H1 (cell line): Measurements from ENCODE around the gene ANKRD27. TPM values are rescaled to one million over a fixed set of nuclear protein-coding genes. Genes with fewer than 3 reads are reported as not detected.

Experiments
- CTCF ChIA-PET: fragments of 300-600 bp; sonication (Branson Sonifier 250); formaldehyde crosslinking; loops from one replicate; lab custom pipeline; 2021; ENCODE audit not compliant: partially characterized antibody; lab: Charles Lee
- POLR2A ChIA-PET: fragments of 300-600 bp; sonication (Branson Sonifier 250); formaldehyde crosslinking; loops from one replicate; lab custom pipeline; 2021; ENCODE audit warnings: inconsistent platforms; ENCODE audit not compliant: partially characterized antibody; lab: Charles Lee
- DNase-seq, 2 experiments: peaks; one replicate each; pipeline versions ENCODE4 v3.0.0 to v3.0.0-alpha.2; 2010 to 2022; ENCODE audit warnings: low spot score in 2 of 2, low read depth in 1 of 2, mixed read lengths in 1 of 2
- FAIRE-seq: peaks from 2 replicates; lab custom pipeline; 2011; peaks lifted over from hg19 to GRCh38; lab: Jason Lieb, UNC
- H2AFZ ChIP-seq: 2 replicates; pipeline ENCODE4 v1.8.1; 2012; ENCODE audit warnings: low read length, inconsistent platforms
- H2AK5ac ChIP-seq: 2 replicates; pipeline ENCODE4 v1.6.1; 2013; ENCODE audit warnings: low read depth, low read length
- H2BK120ac ChIP-seq: replicated peaks from 2 replicates; pipeline ENCODE3; 2013; ENCODE audit warnings: low read depth, low read length, inconsistent platforms
- H2BK12ac ChIP-seq: 2 replicates; pipeline ENCODE4 v1.6.1; 2013; ENCODE audit warnings: low read depth, low read length
- H2BK15ac ChIP-seq: 2 replicates; pipeline ENCODE4 v1.6.1; 2013; ENCODE audit warnings: low read length
- H2BK20ac ChIP-seq: 2 replicates; pipeline ENCODE4 v1.6.1; 2013; ENCODE audit warnings: low read length
- H2BK5ac ChIP-seq: 2 replicates; pipeline ENCODE4 v1.6.1; 2013; ENCODE audit warnings: low read depth, low read length
- H3K14ac ChIP-seq: 2 replicates; pipeline ENCODE4 v1.6.1; 2013; ENCODE audit warnings: inconsistent platforms; ENCODE audit not compliant: insufficient read length
- H3K18ac ChIP-seq: 2 replicates; pipeline ENCODE4 v1.6.1; 2013; ENCODE audit warnings: low read length; ENCODE audit errors: extremely low read depth
- H3K23ac ChIP-seq: 2 replicates; pipeline ENCODE4 v1.6.1; 2013; ENCODE audit warnings: inconsistent platforms; ENCODE audit not compliant: insufficient read length
- H3K23me2 ChIP-seq: 2 replicates; pipeline ENCODE4 v1.6.1; 2013; ENCODE audit warnings: low read depth, low read length
- H3K27ac ChIP-seq: 2 replicates; pipeline ENCODE4 v1.6.1; 2011; ENCODE audit warnings: low read depth, low read length, inconsistent platforms
- H3K27me3 ChIP-seq, 4 experiments: replicated peaks in 1 of 4; 1 replicate in 1 of 4; 2 replicates in 3 of 4; pipeline versions ENCODE4 v1.6.1 to v1.8.1; 2011 to 2013; ENCODE audit warnings: low read length in 3 of 4, mild to moderate bottlenecking in 3 of 4, inconsistent platforms in 2 of 4, mixed read lengths in 2 of 4, moderate library complexity in 1 of 4; ENCODE audit not compliant: control insufficient read depth in 3 of 4, insufficient read depth in 3 of 4; ENCODE audit errors: extremely low read depth in 1 of 4
- H3K36me3 ChIP-seq, 4 experiments: 2 replicates each; pipeline versions ENCODE4 v1.6.1 to v1.8.1; 2011 to 2013; ENCODE audit warnings: mild to moderate bottlenecking in 4 of 4, low read length in 3 of 4, moderate library complexity in 2 of 4, control low read depth in 1 of 4, inconsistent platforms in 1 of 4; ENCODE audit not compliant: insufficient read depth in 4 of 4, control insufficient read depth in 2 of 4
- H3K4ac ChIP-seq: replicated peaks from 2 replicates; pipeline ENCODE3; 2013; ENCODE audit warnings: low read length, low read depth, mixed read lengths, inconsistent platforms; ENCODE audit not compliant: insufficient read length
- H3K4me1 ChIP-seq, 4 experiments: replicated peaks in 1 of 4; 1 replicate in 1 of 4; 2 replicates in 3 of 4; pipeline versions ENCODE4 v1.6.1 to v1.8.1; 2011 to 2013; ENCODE audit warnings: low read length in 3 of 4, inconsistent platforms in 2 of 4, mixed read lengths in 1 of 4; ENCODE audit not compliant: insufficient read depth in 4 of 4, control insufficient read depth in 3 of 4
- H3K4me2 ChIP-seq, 2 experiments: 2 replicates each; pipeline versions ENCODE4 v1.6.1 to v1.8.1; 2011 to 2013; ENCODE audit warnings: low read depth in 2 of 2, low read length in 2 of 2, control low read depth in 1 of 2, inconsistent platforms in 1 of 2, mild to moderate bottlenecking in 1 of 2; ENCODE audit not compliant: insufficient read depth in 1 of 2
- H3K4me3 ChIP-seq, 4 experiments: fragments of 200-600, 300-600 bp in 1 of 4; sonication (generic), shearing (Covaris generic), sonication (Bioruptor Twin) in 1 of 4; 2 replicates each; pipeline versions ENCODE4 v1.5.1 to v1.8.1; 2011 to 2016; ENCODE audit warnings: low read length in 4 of 4, low read depth in 3 of 4, control low read depth in 2 of 4, inconsistent platforms in 2 of 4, mild to moderate bottlenecking in 2 of 4, mixed read lengths in 1 of 4, moderate library complexity in 1 of 4; ENCODE audit not compliant: insufficient read depth in 2 of 4; ENCODE audit errors: extremely low read depth in 1 of 4
- H3K56ac ChIP-seq: replicated peaks from 2 replicates; pipeline ENCODE3; 2013; ENCODE audit warnings: low read depth, mild to moderate bottlenecking, mixed read lengths, low read length, inconsistent platforms; ENCODE audit not compliant: insufficient read length
- H3K79me1 ChIP-seq: 2 replicates; pipeline ENCODE4 v1.6.1; 2013; ENCODE audit warnings: low read depth, low read length, control low read depth
- H3K79me2 ChIP-seq, 2 experiments: 2 replicates each; pipeline versions ENCODE4 v1.6.1 to v1.8.1; 2012 to 2013; ENCODE audit warnings: low read length in 2 of 2, mild to moderate bottlenecking in 2 of 2, inconsistent platforms in 1 of 2; ENCODE audit not compliant: insufficient read depth in 2 of 2, control insufficient read depth in 1 of 2
- H3K9ac ChIP-seq, 4 experiments: replicated peaks in 1 of 4; 1 replicate in 1 of 4; 2 replicates in 3 of 4; pipeline versions ENCODE4 v1.6.1 to v1.8.1; 2011 to 2013; ENCODE audit warnings: low read depth in 3 of 4, low read length in 3 of 4, control low read depth in 2 of 4, mild to moderate bottlenecking in 2 of 4, moderate library complexity in 2 of 4, inconsistent platforms in 1 of 4; ENCODE audit errors: extremely low read depth in 1 of 4
- H3K9me3 ChIP-seq, 2 experiments: 2 replicates each; pipeline versions ENCODE4 v1.6.1 to v1.8.1; 2012 to 2013; ENCODE audit warnings: mild to moderate bottlenecking in 2 of 2, moderate library complexity in 2 of 2, control low read depth in 1 of 2, inconsistent platforms in 1 of 2, low read depth in 1 of 2, low read length in 1 of 2, mixed read lengths in 1 of 2; ENCODE audit not compliant: insufficient read depth in 2 of 2
- H4K20me1 ChIP-seq, 2 experiments: replicated peaks in 1 of 2; 2 replicates each; pipeline versions ENCODE3 to v1.8.1; 2011 to 2013; ENCODE audit warnings: inconsistent platforms in 2 of 2, low read length in 2 of 2, mild to moderate bottlenecking in 1 of 2; ENCODE audit not compliant: insufficient read depth in 2 of 2, control insufficient read depth in 1 of 2
- H4K5ac ChIP-seq: 2 replicates; pipeline ENCODE4 v1.6.1; 2013; ENCODE audit warnings: low read length, low read depth, mixed read lengths, inconsistent platforms; ENCODE audit not compliant: insufficient read length
- H4K8ac ChIP-seq: 2 replicates; pipeline ENCODE4 v1.8.0; 2013; ENCODE audit warnings: mild to moderate bottlenecking, moderate library complexity, low read length, inconsistent platforms; ENCODE audit not compliant: insufficient read depth; ENCODE audit errors: extremely low read depth
- H4K91ac ChIP-seq: replicated peaks from 2 replicates; pipeline ENCODE3; 2013; ENCODE audit warnings: low read length, mixed read lengths, inconsistent platforms; ENCODE audit not compliant: insufficient read length
- ASH2L ChIP-seq: fragments of 200-600, 300-600 bp; sonication (generic); IDR thresholded peaks from one replicate; pipeline ENCODE4 v1.7.1; 2017; ENCODE audit warnings: low read length
- CHD2 ChIP-seq: IDR thresholded peaks from 2 replicates; pipeline ENCODE4 v1.6.1; 2012; ENCODE audit warnings: low read length, improper control_type of control experiment
- POLR2A ChIP-seq, 2 experiments: IDR thresholded peaks; 1 replicate in 1 of 2; 2 replicates in 1 of 2; pipeline ENCODE4 v1.6.1; 2011; ENCODE audit warnings: low read depth in 2 of 2, low read length in 2 of 2, mild to moderate bottlenecking in 2 of 2; ENCODE audit errors: control extremely low read depth in 1 of 2
- SIRT6 ChIP-seq: IDR thresholded peaks from one replicate; pipeline ENCODE4 v1.7.1; 2012; ENCODE audit warnings: low read length, inconsistent platforms
- SUZ12 ChIP-seq: fragments of 200-600 bp; sonication (generic); IDR thresholded peaks from 2 replicates; pipeline ENCODE4 v1.6.1; 2012; ENCODE audit warnings: mild to moderate bottlenecking, inconsistent platforms, low read length, moderate library complexity, mixed read lengths
- TAF1 ChIP-seq: IDR thresholded peaks from 2 replicates; pipeline ENCODE4 v1.6.1; 2011; ENCODE audit warnings: mild to moderate bottlenecking, low read depth, low read length
- TBP ChIP-seq: IDR thresholded peaks from 2 replicates; pipeline ENCODE4 v1.6.1; 2011; ENCODE audit warnings: low read depth, low read length, improper control_type of control experiment
- WGBS, 2 experiments: shearing (Covaris generic) in 1 of 2; methylation state at CpG; one replicate each; pipeline versions ENCODE4 v1.1.6 to v1.1.7; 2013 to 2015; ENCODE audit warnings: low lambda C conversion rate in 2 of 2, mixed read lengths in 2 of 2, inconsistent platforms in 1 of 2, low coverage in 1 of 2, missing lambda C conversion rate in 1 of 2; ENCODE audit not compliant: insufficient replicate concordance in 2 of 2, insufficient coverage in 1 of 2, insufficient read length in 1 of 2; ENCODE audit errors: extremely low coverage in 1 of 2, missing lambda C conversion rate in 1 of 2; 5-methylcytosine and 5-hydroxymethylcytosine counted together
- polyA plus RNA-seq, 7 experiments: library from polyadenylated mRNA; depleted of rRNA in 3 of 7; stranded (reverse) in 5 of 7; unstranded in 2 of 7; fragments of >200 nt in 5 of 7; fragments of 200-250 nt in 2 of 7; gene quantifications; 1 replicate in 5 of 7; 2 replicates in 1 of 7; 4 replicates in 1 of 7; pipeline versions ENCODE4 v1.2.1 to v1.2.3, GENCODE V29; 2011 to 2013; ENCODE audit warnings: missing spikeins in 2 of 7, mixed read lengths in 2 of 7
- total RNA-seq: library from RNA; stranded (reverse); fragmentation: NEBNext Ultra II Directional; extraction: Animal tissue kit (Norgen Biotek cat#: 25700); gene quantifications from 2 replicates; pipeline ENCODE4 v1.2.1, GENCODE V29; 2021

The ANKRD27 gene
- total and polyA plus RNA-seq, 2 of the 8 experiments (the other 6 are each of a cell fraction or from before 2014, with no cell fraction given), result 27.9 to 55.7 TPM

DNA sequence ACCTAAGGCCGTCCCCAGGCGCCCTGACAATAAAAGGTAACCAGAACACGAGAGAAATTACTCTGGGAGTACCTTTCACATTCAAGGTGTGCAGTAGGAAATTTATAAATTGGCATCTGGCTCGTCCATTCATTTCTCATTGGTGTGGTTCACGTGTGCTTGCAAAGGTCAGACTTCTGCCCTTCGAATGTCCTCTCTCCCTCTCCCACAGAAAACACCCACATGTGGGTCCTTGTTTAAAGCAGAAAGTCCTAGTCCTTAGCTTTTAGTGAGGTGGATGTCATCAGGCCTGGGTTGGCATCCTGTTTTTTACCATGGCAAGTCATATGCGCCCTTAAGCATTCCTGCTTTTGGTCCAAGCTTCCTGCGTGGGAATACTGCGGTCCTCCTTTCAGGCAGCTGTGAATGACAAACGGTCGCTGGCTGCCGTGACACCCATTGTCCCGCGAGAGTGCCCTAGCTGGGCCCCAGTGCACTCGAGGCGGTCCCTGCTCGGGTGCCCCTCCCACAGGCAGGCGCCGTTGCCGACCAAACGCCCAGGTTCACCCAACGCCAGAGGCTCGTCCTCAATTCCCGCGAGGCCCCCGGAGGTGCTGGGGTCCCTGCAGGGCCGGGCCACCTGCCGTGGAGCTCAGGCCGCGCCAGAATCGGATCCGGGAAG is 16.4 kb upstream of the ANKRD27 start, which contains the start of gene NUDT19:
NUDT19 (plus strand) TSS at position 531 of the 661 bp plus-strand sequence. CDS start 140 bp downstream, outside the sequence.
- no peak within 1 kb of the TSS for H2BK5ac ChIP-seq
- H2BK15ac ChIP-seq, result no peak within 1 kb of the TSS
- H4K20me1 ChIP-seq, result peaks cover 0 to 1% of the 10 kb centered on the region in 2 experiments
- peak within 1 kb of the TSS; percentile 54; the same call in 1 of the 2 replicates for H2AFZ ChIP-seq
- no peak within 1 kb of the TSS for H4K5ac ChIP-seq
- no peaks in the 10 kb centered on the region; the same call in 1 of the 2 replicates for H3K79me1 ChIP-seq
- no peak for FAIRE-seq
- H3K4me2 ChIP-seq, result peak within 1 kb of the TSS; percentile 48 to 88
- H3K14ac ChIP-seq, result no peak within 1 kb of the TSS
- WGBS, 2 experiments, result 27% methylated on average over 25 of the region's 32 CpGs; no CpG with 5 or more reads in 1 of the 2 experiments
- ChIA-PET CTCF (interaction anchor here (1.0 kb wide), 1 partner anchor 12 kb away, joined by 5 read pairs; no protein-coding TSS in a partner anchor), POLR2A (interaction anchor here (0.5 to 1.1 kb wide), 3 partner anchors 9 to 42 kb away, joined by 3 to 12 read pairs (median 4); no protein-coding TSS in a partner anchor)
- H4K8ac ChIP-seq, result peak within 1 kb of the TSS; percentile 91
- peak within 1 kb of the TSS; percentile 60 for H3K18ac ChIP-seq
- DNase-seq, result peak in 1 of 2 experiments; percentile 60
- peak within 1 kb of the TSS; percentile 97 for H4K91ac ChIP-seq
- H3K4me3 ChIP-seq, result peak within 1 kb of the TSS; percentile 32 to 64 (median 35)
- no peaks in the 10 kb centered on the region; a peak in 1 of 7 replicates for H3K4me1 ChIP-seq
- H3K4ac ChIP-seq, result no peak within 1 kb of the TSS
- H3K79me2 ChIP-seq, result no peaks in the 10 kb centered on the region
- peaks cover 2% of the 10 kb centered on the region; the same call in 1 of the 2 replicates for H3K23me2 ChIP-seq
- H2BK120ac ChIP-seq, result no peak within 1 kb of the TSS
- peaks cover 0 to 21% (median 10%) of the 10 kb centered on the region in 4 experiments; a peak in 6 of 7 replicates for H3K27me3 ChIP-seq
- H3K56ac ChIP-seq, result no peak within 1 kb of the TSS
- peak within 1 kb of the TSS in 3 of 4 experiments; percentile 51 to 67 (median 53); a peak in 5 of 7 replicates for H3K9ac ChIP-seq
- no peak within 1 kb of the TSS for H2BK20ac ChIP-seq
- H2AK5ac ChIP-seq, result no peak within 1 kb of the TSS
- peak within 1 kb of the TSS; percentile 63; the same call in 1 of the 2 replicates for H2BK12ac ChIP-seq
- no peaks in the 10 kb centered on the region for H3K9me3 ChIP-seq
- no peak within 1 kb of the TSS for H3K23ac ChIP-seq
- no peaks in the 10 kb centered on the region for H3K36me3 ChIP-seq
- TF ChIP-seq TAF1 (no peak), POLR2A (IDR thresholded peaks at IDR 0.05; ENCODE audit: control extremely low read depth in 1 of 2, low read depth in 2 of 2, low read length in 2 of 2) (0 out of 3 replicates have a peak, but pooled peaks of 1 of the 2 experiments have one; percentile 23), ASH2L (peak; percentile 11), SUZ12 (0 out of 2 replicates have a peak, but pooled peaks have one; percentile 24), TBP (0 out of 2 replicates have a peak, but pooled peaks have one; percentile 8), SIRT6 (no peak), CHD2 (peak; percentile 78)
- H3K27ac ChIP-seq, result no peak within 1 kb of the TSS
